ENCODE measurements around the gene ZNF723. TPM values are rescaled to one million over a fixed set of nuclear protein-coding genes. Genes with fewer than 3 reads are reported as not detected.

Gene ZNF723
- total and polyA plus RNA-seq, 2 of the 8 experiments (the other 6 are each of a cell fraction or from before 2014, with no cell fraction given): not detected

DNA sequence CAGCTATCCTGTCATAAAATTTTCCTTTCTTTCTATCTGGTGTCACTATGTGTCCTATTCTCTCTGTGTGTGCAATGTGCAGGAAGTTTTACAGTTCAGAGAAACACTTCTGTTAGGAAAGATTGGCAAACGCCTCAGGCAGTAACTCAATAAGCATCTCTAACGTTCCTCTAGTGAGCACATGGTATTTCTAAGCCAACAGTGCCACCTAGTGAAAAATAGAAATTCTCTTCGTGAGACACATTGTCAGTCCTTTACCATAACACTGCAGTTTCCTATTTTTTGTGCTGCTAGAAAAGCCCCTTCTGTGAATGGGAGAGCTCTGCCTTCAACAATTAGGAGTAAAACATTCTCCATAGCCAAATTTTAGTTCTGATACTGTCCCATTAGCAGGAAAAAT is 50.7 kb downstream of the ZNF723 start:
- Histone ChIP-seq H3K79me1 (ENCODE audit: low read depth, low read length) (no peaks in the 10 kb centered on the region), H3K4me3 (ENCODE audit: extremely low read depth in 1 of 4, insufficient read depth in 2 of 4, low read depth in 3 of 4, low read length in 4 of 4) (no peak overlapping the region), H2BK120ac (replicated peaks; ENCODE audit: low read depth, low read length) (no peak overlapping the region), H3K18ac (ENCODE audit: extremely low read depth, low read length) (no peak overlapping the region), H2AFZ (ENCODE audit: low read length) (no peak overlapping the region), H4K91ac (replicated peaks; ENCODE audit: insufficient read length, low read length) (no peak overlapping the region), H3K36me3 (ENCODE audit: control insufficient read depth in 2 of 4, insufficient read depth in 4 of 4, low read length in 3 of 4) (no peaks in the 10 kb centered on the region; a peak in 1 of 8 replicates), H3K23ac (ENCODE audit: insufficient read length) (no peak overlapping the region), H3K27ac (ENCODE audit: low read depth, low read length) (no peak overlapping the region), H2BK20ac (ENCODE audit: low read length) (no peak overlapping the region), H2BK5ac (ENCODE audit: low read depth, low read length) (no peak overlapping the region), H4K8ac (ENCODE audit: extremely low read depth, insufficient read depth, low read length) (no peak overlapping the region), H4K5ac (ENCODE audit: insufficient read length, low read depth, low read length) (no peak overlapping the region), H2AK5ac (ENCODE audit: low read depth, low read length) (no peak overlapping the region), H3K23me2 (ENCODE audit: low read depth, low read length) (no peaks in the 10 kb centered on the region), H3K9me3 (ENCODE audit: insufficient read depth in 2 of 2, low read depth in 1 of 2, low read length in 1 of 2) (peaks cover 49 to 70% of the 10 kb centered on the region in 2 experiments), H3K14ac (ENCODE audit: insufficient read length) (no peak overlapping the region), H2BK12ac (ENCODE audit: low read depth, low read length) (no peak overlapping the region), H3K79me2 (ENCODE audit: control insufficient read depth in 1 of 2, insufficient read depth in 2 of 2, low read length in 2 of 2) (no peaks in the 10 kb centered on the region), H2BK15ac (ENCODE audit: low read length) (no peak overlapping the region), H3K9ac (replicated peaks in 1 of 4; ENCODE audit: extremely low read depth in 1 of 4, low read depth in 3 of 4, low read length in 3 of 4) (no peak overlapping the region), H4K20me1 (replicated peaks in 1 of 2; ENCODE audit: control insufficient read depth in 1 of 2, insufficient read depth in 2 of 2, low read length in 2 of 2) (no peaks in the 10 kb centered on the region), H3K27me3 (replicated peaks in 1 of 4; ENCODE audit: control insufficient read depth in 3 of 4, extremely low read depth in 1 of 4, insufficient read depth in 3 of 4, low read length in 3 of 4) (no peaks in the 10 kb centered on the region), H3K4ac (replicated peaks; ENCODE audit: insufficient read length, low read depth, low read length) (no peak overlapping the region), H3K4me2 (ENCODE audit: insufficient read depth in 1 of 2, low read depth in 2 of 2, low read length in 2 of 2) (no peak overlapping the region), H3K4me1 (replicated peaks in 1 of 4; ENCODE audit: control insufficient read depth in 3 of 4, insufficient read depth in 4 of 4, low read length in 3 of 4) (no peaks in the 10 kb centered on the region), H3K56ac (replicated peaks; ENCODE audit: insufficient read length, low read depth, low read length) (no peak overlapping the region)
- CTCF ChIA-PET (ENCODE audit: partially characterized antibody): no interaction called here
- DNase-seq (ENCODE audit: low read depth in 1 of 2, low spot score in 2 of 2): no peak
- POLR2A ChIA-PET (ENCODE audit: partially characterized antibody): no interaction called here
- 33% methylated on average over 3 of the region's 3 CpGs; no CpG with 5 or more reads in 1 of the 2 experiments for WGBS, 2 experiments (ENCODE audit: extremely low coverage in 1 of 2, insufficient coverage in 1 of 2, insufficient read length in 1 of 2, insufficient replicate concordance in 2 of 2, low coverage in 1 of 2, low lambda C conversion rate in 2 of 2, missing lambda C conversion rate in 1 of 2)
- FAIRE-seq: no peak
- peak; percentile 69 to 76 for TF ChIP-seq RAD21 (IDR thresholded peaks at IDR 0.05 in 1 of 2, conservative IDR thresholded peaks at IDR 0.05 in 1 of 2; ENCODE audit: low read depth in 2 of 2, low read length in 2 of 2)

Data from H1 (cell line).